ENCODE results near the gene SAMD14. TPM values are rescaled to one million over a fixed set of nuclear protein-coding genes. Genes with fewer than 3 reads are reported as not detected.
A peak's percentile ranks its signal among the peaks of the same experiment; 100 is the strongest.

The SAMD14 gene
- total RNA-seq, 1 donor from 2014 or later: 82.0 TPM

- TF ChIP-seq CTCF (IDR thresholded peaks at IDR 0.05; ENCODE audit: unreplicated experiment): no peak
- Mint-ChIP-seq H3K9me3 (ENCODE audit: unreplicated experiment) (no peaks in the 10 kb centered on the region), H3K36me3 (ENCODE audit: low read depth, unreplicated experiment) (peaks cover 22% of the 10 kb centered on the region), H3K4me3 (ENCODE audit: unreplicated experiment) (no peak overlapping the region), H3K27ac (ENCODE audit: unreplicated experiment) (no peak overlapping the region), H3K27me3 (ENCODE audit: unreplicated experiment) (peaks cover 16% of the 10 kb centered on the region), H3K4me1 (ENCODE audit: unreplicated experiment) (peaks cover 12% of the 10 kb centered on the region)
- DNase-seq (ENCODE audit: low spot score): no peak
Measured at GRCh38 chr17:50097926-50098325, 32.0 kb downstream of the SAMD14 start.

DNA sequence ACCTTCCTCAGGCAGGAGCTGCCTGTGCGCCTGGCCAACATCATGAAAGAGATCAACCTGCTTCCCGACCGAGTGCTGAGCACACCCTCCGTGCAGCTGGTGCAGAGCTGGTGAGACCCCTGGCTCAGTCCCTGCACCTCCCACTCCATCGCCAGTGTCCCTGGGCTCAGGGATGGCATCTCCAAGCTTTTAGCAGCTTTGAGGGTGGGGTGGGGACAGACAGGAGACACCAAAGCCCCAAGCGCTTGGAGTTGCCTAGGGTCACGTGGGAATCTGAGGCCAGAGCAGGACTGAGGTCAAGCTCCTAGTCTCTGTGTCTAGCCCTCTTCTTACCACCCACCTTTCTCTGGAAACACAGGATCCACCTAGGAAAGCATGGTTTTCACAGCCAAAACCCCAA is 32.5 kb downstream of the SAMD14 start:
- no peak overlapping the region for H3K27ac Mint-ChIP-seq (ENCODE audit: unreplicated experiment)
- no peaks in the 10 kb centered on the region for H3K9me3 Mint-ChIP-seq (ENCODE audit: unreplicated experiment)
- H3K4me1 Mint-ChIP-seq (ENCODE audit: unreplicated experiment): peaks cover 12% of the 10 kb centered on the region
- TF ChIP-seq CTCF (IDR thresholded peaks at IDR 0.05; ENCODE audit: unreplicated experiment): no peak
- peaks cover 15% of the 10 kb centered on the region for H3K27me3 Mint-ChIP-seq (ENCODE audit: unreplicated experiment)
- DNase-seq (ENCODE audit: low spot score): no peak
- peak overlapping the region; percentile 37 for H3K4me3 Mint-ChIP-seq (ENCODE audit: unreplicated experiment)
- peaks cover 22% of the 10 kb centered on the region for H3K36me3 Mint-ChIP-seq (ENCODE audit: low read depth, unreplicated experiment)

DNA sequence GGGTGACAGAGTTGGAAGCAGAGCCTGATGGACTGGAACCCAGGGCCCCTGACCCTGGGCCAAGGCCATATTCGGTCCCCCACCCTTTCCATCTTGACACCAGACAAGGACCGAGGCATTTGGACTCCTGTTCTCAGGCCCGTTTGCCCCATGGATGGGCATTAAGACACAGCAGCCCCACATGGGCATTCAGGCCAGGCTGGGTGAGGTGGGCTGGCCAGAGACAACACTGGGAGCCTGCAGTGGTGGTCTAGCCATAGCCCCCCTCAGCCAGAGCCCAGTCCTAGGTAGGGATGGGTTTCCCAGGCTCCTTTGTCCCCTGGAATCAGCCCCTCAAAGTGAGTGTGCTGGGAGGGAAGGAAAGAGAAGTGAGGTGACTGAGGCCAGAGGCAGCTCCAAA is 33.2 kb downstream of the SAMD14 start:
- Mint-ChIP-seq H3K4me1 (ENCODE audit: unreplicated experiment) (peaks cover 12% of the 10 kb centered on the region), H3K27me3 (ENCODE audit: unreplicated experiment) (peaks cover 16% of the 10 kb centered on the region), H3K27ac (ENCODE audit: unreplicated experiment) (no peak overlapping the region), H3K36me3 (ENCODE audit: low read depth, unreplicated experiment) (peaks cover 22% of the 10 kb centered on the region), H3K9me3 (ENCODE audit: unreplicated experiment) (no peaks in the 10 kb centered on the region), H3K4me3 (ENCODE audit: unreplicated experiment) (no peak overlapping the region)
- DNase-seq (ENCODE audit: low spot score): no peak
- no peak for TF ChIP-seq CTCF (IDR thresholded peaks at IDR 0.05; ENCODE audit: unreplicated experiment)

DNA sequence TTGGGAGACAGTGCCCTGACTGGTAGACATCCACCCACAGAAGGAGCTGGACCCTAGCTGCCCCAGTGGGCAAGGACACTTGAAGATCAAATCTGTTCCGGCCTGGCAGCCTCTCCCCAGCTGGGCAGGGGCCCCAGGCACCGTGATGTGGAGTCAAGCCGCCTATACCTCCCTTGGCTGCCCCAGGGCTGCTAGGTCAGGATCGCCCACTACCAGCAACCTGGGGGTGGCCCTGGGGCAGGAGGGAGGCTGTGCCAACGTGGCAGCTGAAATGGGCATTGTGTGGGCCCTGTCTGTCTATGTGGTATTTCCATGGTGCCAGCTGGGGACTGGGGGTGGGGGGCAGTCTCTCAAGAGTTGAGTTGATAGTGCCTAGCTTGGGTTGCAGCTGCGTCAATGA is 33.9 kb downstream of the SAMD14 start:
- TF ChIP-seq CTCF (IDR thresholded peaks at IDR 0.05; ENCODE audit: unreplicated experiment): no peak
- Mint-ChIP-seq H3K27me3 (ENCODE audit: unreplicated experiment) (peaks cover 16% of the 10 kb centered on the region), H3K9me3 (ENCODE audit: unreplicated experiment) (no peaks in the 10 kb centered on the region), H3K4me1 (ENCODE audit: unreplicated experiment) (peaks cover 12% of the 10 kb centered on the region), H3K36me3 (ENCODE audit: low read depth, unreplicated experiment) (peaks cover 22% of the 10 kb centered on the region), H3K27ac (ENCODE audit: unreplicated experiment) (no peak overlapping the region), H3K4me3 (ENCODE audit: unreplicated experiment) (peak overlapping the region; percentile 98)
- DNase-seq (ENCODE audit: low spot score): no peak

- no peak for DNase-seq (ENCODE audit: low spot score)
- Mint-ChIP-seq H3K4me1 (ENCODE audit: unreplicated experiment) (peaks cover 12% of the 10 kb centered on the region), H3K27ac (ENCODE audit: unreplicated experiment) (no peak overlapping the region), H3K27me3 (ENCODE audit: unreplicated experiment) (peaks cover 16% of the 10 kb centered on the region), H3K9me3 (ENCODE audit: unreplicated experiment) (no peaks in the 10 kb centered on the region), H3K36me3 (ENCODE audit: low read depth, unreplicated experiment) (peaks cover 21% of the 10 kb centered on the region), H3K4me3 (ENCODE audit: unreplicated experiment) (peak overlapping the region; percentile 98)
- TF ChIP-seq CTCF (IDR thresholded peaks at IDR 0.05; ENCODE audit: unreplicated experiment): no peak
Measured at GRCh38 chr17:50095626-50096037, 34.3 kb downstream of the SAMD14 start.

Data from endothelial cell (in vitro differentiated cells).